Neutrophil (primary cell): ENCODE results near the gene HTT.

ENCODE experiments used
- H3K27ac ChIP-seq: fragments of 200-600 bp; sonication (generic); 2 replicates; pipeline ENCODE4 v1.5.1; 2016; ENCODE audit warnings: mild to moderate bottlenecking, moderate library complexity
- H3K27me3 ChIP-seq: fragments of 200-600 bp; sonication (generic); 2 replicates; pipeline ENCODE4 v1.6.0; 2016; ENCODE audit warnings: mild to moderate bottlenecking
- H3K36me3 ChIP-seq: fragments of 200-600 bp; sonication (generic); 2 replicates; pipeline ENCODE4 v1.5.1; 2017
- H3K4me1 ChIP-seq, 2 experiments: fragments of 200-600 bp in 1 of 2; sonication (generic) in 1 of 2; 1 replicate in 1 of 2; 2 replicates in 1 of 2; pipeline versions ENCODE4 v1.5.1 to v1.6.1; 2013 to 2016; ENCODE audit warnings: low read depth in 1 of 2, low read length in 1 of 2, mild to moderate bottlenecking in 1 of 2, moderate library complexity in 1 of 2; ENCODE audit not compliant: control insufficient read depth in 1 of 2, insufficient read depth in 1 of 2
- H3K4me3 ChIP-seq, 2 experiments: fragments of 200-600 bp in 1 of 2; sonication (generic) in 1 of 2; 1 replicate in 1 of 2; 2 replicates in 1 of 2; pipeline ENCODE4 v1.5.1; 2013 to 2016; ENCODE audit warnings: low read depth in 1 of 2, low read length in 1 of 2, mild to moderate bottlenecking in 1 of 2, moderate library complexity in 1 of 2
- H3K9me3 ChIP-seq: fragments of 200-600 bp; sonication (generic); 2 replicates; pipeline ENCODE4 v1.5.1; 2016
- TF ChIP-seq, protein P1 (sequence below): fragments of 200-600 bp; sonication (generic); IDR thresholded peaks from 2 replicates; pipeline ENCODE4 v1.5.1; 2016; ENCODE audit warnings: antibody characterized with exemption

Gene HTT

DNA sequence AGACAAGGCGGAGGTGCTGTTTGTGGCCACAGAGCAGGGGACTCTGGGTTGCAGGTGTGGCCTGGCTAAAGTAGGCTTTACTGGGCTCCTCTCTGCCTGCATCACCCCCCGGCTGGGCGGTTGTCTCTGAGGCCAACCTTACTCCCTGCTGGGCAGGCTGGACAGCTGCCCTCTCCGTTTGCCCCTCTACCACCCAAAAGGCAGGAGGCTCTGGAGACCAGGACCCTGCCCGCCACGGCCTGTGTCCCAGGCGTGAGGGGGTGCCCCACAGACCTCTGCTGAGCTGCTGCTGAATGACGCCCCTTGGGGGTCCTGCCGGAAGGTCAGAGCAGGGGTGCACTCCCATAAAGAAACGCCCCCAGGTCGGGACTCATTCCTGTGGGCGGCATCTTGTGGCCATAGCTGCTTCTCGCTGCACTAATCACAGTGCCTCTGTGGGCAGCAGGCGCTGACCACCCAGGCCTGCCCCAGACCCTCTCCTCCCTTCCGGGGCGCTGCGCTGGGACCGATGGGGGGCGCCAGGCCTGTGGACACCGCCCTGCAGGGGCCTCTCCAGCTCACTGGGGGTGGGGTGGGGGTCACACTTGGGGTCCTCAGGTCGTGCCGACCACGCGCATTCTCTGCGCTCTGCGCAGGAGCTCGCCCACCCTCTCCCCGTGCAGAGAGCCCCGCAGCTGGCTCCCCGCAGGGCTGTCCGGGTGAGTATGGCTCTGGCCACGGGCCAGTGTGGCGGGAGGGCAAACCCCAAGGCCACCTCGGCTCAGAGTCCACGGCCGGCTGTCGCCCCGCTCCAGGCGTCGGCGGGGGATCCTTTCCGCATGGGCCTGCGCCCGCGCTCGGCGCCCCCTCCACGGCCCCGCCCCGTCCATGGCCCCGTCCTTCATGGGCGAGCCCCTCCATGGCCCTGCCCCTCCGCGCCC lies 1.1 kb upstream of the HTT start:
- H3K9me3 ChIP-seq, result no peaks in the 10 kb centered on the region
- H3K27me3 ChIP-seq, result no peaks in the 10 kb centered on the region
- H3K4me3 ChIP-seq, result peak overlapping the region; percentile 66 to 100
- H3K36me3 ChIP-seq, result no peaks in the 10 kb centered on the region
- H3K27ac ChIP-seq, result peak overlapping the region; percentile 95
- peaks cover 17 to 24% of the 10 kb centered on the region in 2 experiments for H3K4me1 ChIP-seq
- TF ChIP-seq, protein P1, sequence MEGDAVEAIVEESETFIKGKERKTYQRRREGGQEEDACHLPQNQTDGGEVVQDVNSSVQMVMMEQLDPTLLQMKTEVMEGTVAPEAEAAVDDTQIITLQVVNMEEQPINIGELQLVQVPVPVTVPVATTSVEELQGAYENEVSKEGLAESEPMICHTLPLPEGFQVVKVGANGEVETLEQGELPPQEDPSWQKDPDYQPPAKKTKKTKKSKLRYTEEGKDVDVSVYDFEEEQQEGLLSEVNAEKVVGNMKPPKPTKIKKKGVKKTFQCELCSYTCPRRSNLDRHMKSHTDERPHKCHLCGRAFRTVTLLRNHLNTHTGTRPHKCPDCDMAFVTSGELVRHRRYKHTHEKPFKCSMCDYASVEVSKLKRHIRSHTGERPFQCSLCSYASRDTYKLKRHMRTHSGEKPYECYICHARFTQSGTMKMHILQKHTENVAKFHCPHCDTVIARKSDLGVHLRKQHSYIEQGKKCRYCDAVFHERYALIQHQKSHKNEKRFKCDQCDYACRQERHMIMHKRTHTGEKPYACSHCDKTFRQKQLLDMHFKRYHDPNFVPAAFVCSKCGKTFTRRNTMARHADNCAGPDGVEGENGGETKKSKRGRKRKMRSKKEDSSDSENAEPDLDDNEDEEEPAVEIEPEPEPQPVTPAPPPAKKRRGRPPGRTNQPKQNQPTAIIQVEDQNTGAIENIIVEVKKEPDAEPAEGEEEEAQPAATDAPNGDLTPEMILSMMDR, result no peak

DNA sequence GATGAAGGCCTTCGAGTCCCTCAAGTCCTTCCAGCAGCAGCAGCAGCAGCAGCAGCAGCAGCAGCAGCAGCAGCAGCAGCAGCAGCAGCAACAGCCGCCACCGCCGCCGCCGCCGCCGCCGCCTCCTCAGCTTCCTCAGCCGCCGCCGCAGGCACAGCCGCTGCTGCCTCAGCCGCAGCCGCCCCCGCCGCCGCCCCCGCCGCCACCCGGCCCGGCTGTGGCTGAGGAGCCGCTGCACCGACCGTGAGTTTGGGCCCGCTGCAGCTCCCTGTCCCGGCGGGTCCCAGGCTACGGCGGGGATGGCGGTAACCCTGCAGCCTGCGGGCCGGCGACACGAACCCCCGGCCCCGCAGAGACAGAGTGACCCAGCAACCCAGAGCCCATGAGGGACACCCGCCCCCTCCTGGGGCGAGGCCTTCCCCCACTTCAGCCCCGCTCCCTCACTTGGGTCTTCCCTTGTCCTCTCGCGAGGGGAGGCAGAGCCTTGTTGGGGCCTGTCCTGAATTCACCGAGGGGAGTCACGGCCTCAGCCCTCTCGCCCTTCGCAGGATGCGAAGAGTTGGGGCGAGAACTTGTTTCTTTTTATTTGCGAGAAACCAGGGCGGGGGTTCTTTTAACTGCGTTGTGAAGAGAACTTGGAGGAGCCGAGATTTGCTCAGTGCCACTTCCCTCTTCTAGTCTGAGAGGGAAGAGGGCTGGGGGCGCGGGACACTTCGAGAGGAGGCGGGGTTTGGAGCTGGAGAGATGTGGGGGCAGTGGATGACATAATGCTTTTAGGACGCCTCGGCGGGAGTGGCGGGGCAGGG lies 568 bp downstream of the HTT start:
- Histone ChIP-seq H3K4me3 (peak overlapping the region; percentile 86 to 100), H3K27ac (peak overlapping the region; percentile 95), H3K9me3 (no peaks in the 10 kb centered on the region), H3K4me1 (peaks cover 17 to 24% of the 10 kb centered on the region in 2 experiments), H3K27me3 (no peaks in the 10 kb centered on the region), H3K36me3 (no peaks in the 10 kb centered on the region)
- TF ChIP-seq, protein P1, result no peak

DNA sequence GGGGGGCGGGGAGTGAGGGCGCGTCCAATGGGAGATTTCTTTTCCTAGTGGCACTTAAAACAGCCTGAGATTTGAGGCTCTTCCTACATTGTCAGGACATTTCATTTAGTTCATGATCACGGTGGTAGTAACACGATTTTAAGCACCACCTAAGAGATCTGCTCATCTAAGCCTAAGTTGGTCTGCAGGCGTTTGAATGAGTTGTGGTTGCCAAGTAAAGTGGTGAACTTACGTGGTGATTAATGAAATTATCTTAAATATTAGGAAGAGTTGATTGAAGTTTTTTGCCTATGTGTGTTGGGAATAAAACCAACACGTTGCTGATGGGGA lies 1.1 kb downstream of the HTT start:
- Histone ChIP-seq H3K36me3 (no peaks in the 10 kb centered on the region), H3K27me3 (no peaks in the 10 kb centered on the region), H3K4me3 (peak overlapping the region; percentile 86 to 100), H3K27ac (peak overlapping the region; percentile 95), H3K9me3 (no peaks in the 10 kb centered on the region), H3K4me1 (peaks cover 17 to 24% of the 10 kb centered on the region in 2 experiments)
- TF ChIP-seq, protein P1, result no peak

DNA sequence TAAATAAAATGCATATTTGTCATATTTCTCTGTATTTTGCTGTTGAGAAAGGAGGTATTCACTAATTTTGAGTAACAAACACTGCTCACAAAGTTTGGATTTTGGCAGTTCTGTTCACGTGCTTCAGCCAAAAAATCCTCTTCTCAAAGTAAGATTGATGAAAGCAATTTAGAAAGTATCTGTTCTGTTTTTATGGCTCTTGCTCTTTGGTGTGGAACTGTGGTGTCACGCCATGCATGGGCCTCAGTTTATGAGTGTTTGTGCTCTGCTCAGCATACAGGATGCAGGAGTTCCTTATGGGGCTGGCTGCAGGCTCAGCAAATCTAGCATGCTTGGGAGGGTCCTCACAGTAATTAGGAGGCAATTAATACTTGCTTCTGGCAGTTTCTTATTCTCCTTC lies 3.3 kb downstream of the HTT start:
- Histone ChIP-seq H3K27me3 (no peaks in the 10 kb centered on the region), H3K9me3 (no peaks in the 10 kb centered on the region), H3K4me3 (no peak overlapping the region), H3K36me3 (no peaks in the 10 kb centered on the region), H3K4me1 (peaks cover 17 to 24% of the 10 kb centered on the region in 2 experiments), H3K27ac (no peak overlapping the region)
- TF ChIP-seq, protein P1, result no peak

DNA sequence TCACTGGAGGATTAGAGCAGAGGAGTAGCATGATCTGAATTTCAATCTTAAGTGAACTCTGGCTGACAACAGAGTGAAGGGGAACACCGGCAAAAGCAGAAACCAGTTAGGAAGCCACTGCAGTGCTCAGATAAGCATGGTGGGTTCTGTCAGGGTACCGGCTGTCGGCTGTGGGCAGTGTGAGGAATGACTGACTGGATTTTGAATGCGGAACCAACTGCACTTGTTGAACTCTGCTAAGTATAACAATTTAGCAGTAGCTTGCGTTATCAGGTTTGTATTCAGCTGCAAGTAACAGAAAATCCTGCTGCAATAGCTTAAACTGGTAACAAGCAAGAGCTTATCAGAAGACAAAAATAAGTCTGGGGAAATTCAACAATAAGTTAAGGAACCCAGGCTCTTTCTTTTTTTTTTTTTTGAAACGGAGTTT lies 5.2 kb downstream of the HTT start:
- Histone ChIP-seq H3K27me3 (no peaks in the 10 kb centered on the region), H3K36me3 (no peaks in the 10 kb centered on the region), H3K9me3 (no peaks in the 10 kb centered on the region), H3K4me3 (no peak overlapping the region), H3K27ac (no peak overlapping the region), H3K4me1 (peaks cover 11 to 19% of the 10 kb centered on the region in 2 experiments)
- TF ChIP-seq, protein P1, result no peak
